ENCODE results near the gene CHAC2. TPM values are rescaled to one million over a fixed set of nuclear protein-coding genes. Genes with fewer than 3 reads are reported as not detected.

The CHAC2 gene
- total RNA-seq, 1 donor from 2014 or later: 8.8 TPM

Other genes starting within 250 kb of the CHAC2 start
- gene ASB3, start 19.1 kb downstream of the CHAC2 start, total RNA-seq: 17.9 and 27.3 TPM in 2 replicates
- 61.1 and 74.0 TPM in 2 replicates for gene ERLEC1, start 19.2 kb downstream of the CHAC2 start, total RNA-seq
- 0.92 and 1.8 TPM in 2 replicates for gene GPR75, start 92.2 kb downstream of the CHAC2 start, total RNA-seq
- gene PSME4, start 203.2 kb downstream of the CHAC2 start, total RNA-seq: 48.3 and 50.9 TPM in 2 replicates